ENCODE results near the gene PCK2.

- TF ChIP-seq, protein P1, sequence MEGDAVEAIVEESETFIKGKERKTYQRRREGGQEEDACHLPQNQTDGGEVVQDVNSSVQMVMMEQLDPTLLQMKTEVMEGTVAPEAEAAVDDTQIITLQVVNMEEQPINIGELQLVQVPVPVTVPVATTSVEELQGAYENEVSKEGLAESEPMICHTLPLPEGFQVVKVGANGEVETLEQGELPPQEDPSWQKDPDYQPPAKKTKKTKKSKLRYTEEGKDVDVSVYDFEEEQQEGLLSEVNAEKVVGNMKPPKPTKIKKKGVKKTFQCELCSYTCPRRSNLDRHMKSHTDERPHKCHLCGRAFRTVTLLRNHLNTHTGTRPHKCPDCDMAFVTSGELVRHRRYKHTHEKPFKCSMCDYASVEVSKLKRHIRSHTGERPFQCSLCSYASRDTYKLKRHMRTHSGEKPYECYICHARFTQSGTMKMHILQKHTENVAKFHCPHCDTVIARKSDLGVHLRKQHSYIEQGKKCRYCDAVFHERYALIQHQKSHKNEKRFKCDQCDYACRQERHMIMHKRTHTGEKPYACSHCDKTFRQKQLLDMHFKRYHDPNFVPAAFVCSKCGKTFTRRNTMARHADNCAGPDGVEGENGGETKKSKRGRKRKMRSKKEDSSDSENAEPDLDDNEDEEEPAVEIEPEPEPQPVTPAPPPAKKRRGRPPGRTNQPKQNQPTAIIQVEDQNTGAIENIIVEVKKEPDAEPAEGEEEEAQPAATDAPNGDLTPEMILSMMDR (IDR thresholded peaks at IDR 0.05) = no peak
- TF ChIP-seq POLR2A (IDR thresholded peaks at IDR 0.05) = no peak
Observed at GRCh38 chr14:24138396-24139271, 44.5 kb downstream of the PCK2 start.

Measured in adrenal gland (tissue), 5 donors.